Adrenal gland (tissue), 12 donors: ENCODE results near the gene MDN1. TPM values are rescaled to one million over a fixed set of nuclear protein-coding genes. Genes with fewer than 3 reads are reported as not detected.
"Not testable (repeated sequence)": the region's sequence is repeated elsewhere in the genome, so short reads cannot be mapped to it uniquely, and the experiment has no call there.

Source experiments
- DNase-seq, 7 donors: peaks; one replicate each; pipeline ENCODE4 v3.0.0-alpha.2; 2019 to 2020
- H3K27ac ChIP-seq, 5 donors: fragments of 200-600 bp; sonication (generic) in 4 of 5; 1 replicate in 3 of 5; 2 replicates in 2 of 5; pipeline versions ENCODE4 v1.5.1 to v1.8.0; 2016 to 2020; ENCODE audit warnings: mild to moderate bottlenecking in 1 of 5
- H3K27me3 ChIP-seq: fragments of 200-600 bp; 2 replicates; pipeline ENCODE4 v1.8.0; 2021
- H3K36me3 ChIP-seq, 2 donors: fragments of 200-600 bp; replicated peaks in 1 of 2; 1 replicate in 1 of 2; 2 replicates in 1 of 2; pipeline versions ENCODE4 v1.5.1 to v1.8.0; 2018 to 2022
- H3K4me1 ChIP-seq, 2 donors: fragments of 200-600 bp; replicated peaks in 1 of 2; 1 replicate in 1 of 2; 2 replicates in 1 of 2; pipeline versions ENCODE4 v1.5.1 to v1.8.0; 2018 to 2021
- H3K4me3 ChIP-seq, 4 donors: fragments of 200-600 bp; sonication (generic) in 3 of 4; one replicate each; pipeline ENCODE4 v1.5.1; 2016 to 2018
- H3K9me3 ChIP-seq, 3 donors: fragments of 200-600 bp; sonication (generic) in 1 of 3; replicated peaks in 1 of 3; 1 replicate in 2 of 3; 2 replicates in 1 of 3; pipeline versions ENCODE4 v1.5.1 to v1.8.0; 2016 to 2021
- CTCF ChIP-seq, 6 experiments: fragments of 450-650 bp in 4 of 6; fragments of 200-600 bp in 2 of 6; sonication (generic) in 1 of 6; IDR thresholded peaks; 1 replicate in 5 of 6; 2 replicates in 1 of 6; pipeline versions ENCODE4 v1.5.1 to v1.8.0; 2016 to 2021; ENCODE audit warnings: antibody characterized with exemption in 6 of 6, mild to moderate bottlenecking in 2 of 6, moderate library complexity in 1 of 6
- POLR2A ChIP-seq, 2 donors: fragments of 450-650 bp; IDR thresholded peaks; one replicate each; pipeline ENCODE4 v1.6.1; 2017; ENCODE audit warnings: antibody characterized with exemption in 2 of 2, mild to moderate bottlenecking in 2 of 2, moderate library complexity in 1 of 2
- WGBS, 4 donors: extraction: QIAGEN DNeasy Blood & Tissue Kit in 2 of 4; methylation state at CpG; one replicate each; pipeline versions ENCODE4 v1.1.5 to v1.1.7; 2013 to 2017; 5-methylcytosine and 5-hydroxymethylcytosine counted together
- intact Hi-C, 2 donors: fragments of 100-400 bp; cut with DNase I; formaldehyde crosslinking; loops; one replicate each; pipeline versions ENCODE4 v1.14.1 to v1.15.0; 2022 to 2023
- polyA plus RNA-seq, 3 donors: library from polyadenylated mRNA; stranded (reverse); fragments of 200-250 nt in 2 of 3; fragments of 350-450 nt in 1 of 3; fragmentation: Illumina TruSeq in 1 of 3; extraction: RNeasy Lipid Tissue Mini Kit (QIAGEN cat#74804) in 1 of 3; gene quantifications; one replicate each; pipeline ENCODE4 v1.2.3, GENCODE V29; 2013 to 2014
- total RNA-seq, 9 donors: library from RNA; depleted of rRNA in 4 of 9; stranded (reverse); fragments of >200 nt in 4 of 9; fragments of 120-200 nt in 1 of 9; fragmentation: NEBNext Ultra II Directional in 1 of 9; extraction: Animal tissue kit (Norgen Biotek cat#: 25700) in 1 of 9; gene quantifications; one replicate each; pipeline versions ENCODE4 v1.1.0 to v1.2.4, GENCODE V29; 2013 to 2023
- donor health status: healthy with polysubstance abuse.
- donor health status: Bipolar disorder and iron deficiency.
- donor health status: DM: yes; HTN: yes; CAD: no.
- donor health status: DM: no; HTN: no; CAD: no.
- donor health status: DM: no; HTN: no; CAD: no.
- donor health status: DM: yes; HTN: yes; CAD: no.

Gene MDN1
- total and polyA plus RNA-seq, 12 donors, result 15.0 to 74.1 (median 28.4) TPM

DNA sequence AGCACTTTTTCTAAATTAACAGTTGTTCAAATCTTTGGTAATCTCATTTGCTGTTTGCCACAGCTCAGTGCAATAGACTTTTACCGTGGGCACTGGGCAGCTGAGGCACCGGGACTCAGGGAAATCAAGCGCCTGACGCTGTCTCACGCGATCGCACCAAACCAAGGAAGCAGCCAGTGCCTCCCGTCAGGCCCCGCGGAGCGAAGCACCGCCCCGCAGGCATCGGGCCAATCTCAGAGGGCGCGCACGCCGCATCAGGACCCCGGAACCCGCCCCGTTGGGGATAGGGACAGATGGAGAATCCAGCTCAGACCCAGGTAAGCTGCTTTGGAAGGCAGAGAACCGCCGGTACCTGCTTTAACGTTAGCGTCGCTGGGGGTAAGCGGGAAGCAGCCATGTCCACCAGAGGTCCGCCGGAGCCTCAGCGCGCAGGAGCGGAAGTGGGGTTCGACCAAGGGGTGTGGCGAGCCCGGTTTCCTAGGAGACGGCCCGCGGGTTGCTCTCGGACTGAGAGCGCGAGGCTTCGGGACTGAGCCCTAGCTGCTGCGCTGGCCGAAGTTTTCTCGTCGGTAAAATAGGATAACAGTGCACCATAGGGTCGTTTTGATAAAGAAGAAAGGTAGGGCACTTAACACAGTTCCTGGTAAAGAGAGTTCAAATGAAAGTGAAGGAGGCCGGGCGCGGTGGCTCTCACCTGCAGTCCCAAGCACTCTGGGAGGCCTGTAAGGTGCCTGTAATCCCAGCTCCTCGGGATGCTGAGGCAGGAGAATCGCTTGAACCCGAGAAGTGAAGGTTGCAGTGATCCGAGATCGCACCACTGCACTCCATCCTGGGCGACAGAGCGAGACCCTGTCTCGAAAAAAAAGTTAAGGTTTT lies 181.0 kb downstream of the MDN1 start, which contains the start of gene LYRM2:
TSS of gene LYRM2 (minus strand) at position 428 of the 876 bp plus-strand sequence. CDS start at position 397, 31 bp downstream.
- Histone ChIP-seq H3K4me3 (peak within 1 kb of the TSS; percentile 61 to 97 (median 72)), H3K27me3 (no peaks in the 10 kb centered on the region), H3K36me3 (peaks cover 0 to 14% of the 10 kb centered on the region in 2 donors), H3K4me1 (peaks cover 0 to 15% of the 10 kb centered on the region in 2 donors), H3K27ac (peak within 1 kb of the TSS; percentile 69 to 90 (median 84)), H3K9me3 (no peaks in the 10 kb centered on the region)
- TF ChIP-seq CTCF (IDR thresholded peaks at IDR 0.05) (peak in 2 of 6 experiments; percentile 17 to 33), POLR2A (IDR thresholded peaks at IDR 0.05) (peak; percentile 78 to 81)
- WGBS, 4 donors, result 2 to 8% (median 3%) methylated on average over 20 to 58 of the region's 58 CpGs
- intact Hi-C loops, result no loop called here
- DNase-seq, result peak; percentile 94 to 97 (median 96)

- WGBS, 4 donors, result 20 to 24% (median 22%) methylated on average over 7 of the region's 7 CpGs
- intact Hi-C loops, result no loop called here
- H3K36me3 ChIP-seq, result peaks cover 0 to 8% of the 10 kb centered on the region in 2 donors
- peak overlapping the region in 2 of 4 donors; percentile 61 to 73 for H3K4me3 ChIP-seq
- H3K27me3 ChIP-seq, result no peaks in the 10 kb centered on the region
- peak overlapping the region; percentile 69 to 90 (median 84) for H3K27ac ChIP-seq
- TF ChIP-seq POLR2A (IDR thresholded peaks at IDR 0.05) (no peak), CTCF (IDR thresholded peaks at IDR 0.05) (no peak)
- H3K9me3 ChIP-seq, result no peaks in the 10 kb centered on the region
- DNase-seq, result no peak
- peaks cover 0 to 15% of the 10 kb centered on the region in 2 donors for H3K4me1 ChIP-seq
Observed at GRCh38 chr6:89637960-89638319, 181.7 kb downstream of the MDN1 start.

GRCh38 chr6:89636412-89636811 lies 183.2 kb downstream of the MDN1 start:
- H3K27me3 ChIP-seq, H3K9me3 ChIP-seq, H3K36me3 ChIP-seq, H3K27ac ChIP-seq, DNase-seq, intact Hi-C loops, H3K4me3 ChIP-seq: not testable (repeated sequence)
- peaks cover 0 to 15% of the 10 kb centered on the region in 2 donors for H3K4me1 ChIP-seq
- 94 to 98% (median 97%) methylated on average over 3 of the region's 3 CpGs for WGBS, 4 donors

DNA sequence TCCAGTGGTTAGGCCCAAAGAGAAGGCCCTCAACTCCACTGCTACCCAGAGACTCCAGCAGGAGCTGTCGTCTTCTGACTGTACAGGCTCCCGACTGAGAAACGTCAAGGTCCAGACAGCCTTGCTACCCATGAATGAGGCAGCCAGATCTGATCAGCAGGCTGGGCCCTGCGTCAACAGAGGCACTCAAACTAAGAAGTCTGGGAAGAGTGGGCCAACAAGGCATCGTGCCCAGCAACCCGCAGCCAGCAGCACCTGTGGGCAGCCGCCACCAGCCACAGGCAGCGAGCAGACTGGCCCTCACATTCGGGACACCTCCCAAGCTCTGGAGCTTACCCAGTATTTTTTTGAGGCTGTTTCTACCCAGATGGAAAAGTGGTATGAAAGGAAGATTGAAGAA lies 189.1 kb downstream of the MDN1 start:
- H3K27ac ChIP-seq, result no peak overlapping the region
- no peaks in the 10 kb centered on the region for H3K4me1 ChIP-seq
- H3K9me3 ChIP-seq, result no peaks in the 10 kb centered on the region
- H3K4me3 ChIP-seq, result no peak overlapping the region
- H3K27me3 ChIP-seq, result no peaks in the 10 kb centered on the region
- TF ChIP-seq POLR2A (IDR thresholded peaks at IDR 0.05) (no peak), CTCF (IDR thresholded peaks at IDR 0.05) (no peak)
- DNase-seq, result no peak
- peaks cover 0 to 6% of the 10 kb centered on the region in 2 donors for H3K36me3 ChIP-seq
- intact Hi-C loops, result no loop called here
- 85 to 90% (median 87%) methylated on average over 6 to 9 of the region's 9 CpGs for whole genome bisulfite sequencing, 4 donors
